HAP-1 (cell line): Measurements from ENCODE around the gene CDC42EP1.
"Not testable (repeated sequence)": the region's sequence is repeated elsewhere in the genome, so short reads cannot be mapped to it uniquely, and the experiment has no call there.

Source experiments
- DNase-seq, 2 experiments: peaks; one replicate each; pipeline ENCODE4 v3.0.0-alpha.2; 2016 to 2020; ENCODE audit warnings: low spot score in 2 of 2
- H3K27me3 ChIP-seq: fragments of 250-450 bp; sonication (Bioruptor Pico); 2 replicates; pipeline ENCODE4 v1.5.1; 2020; ENCODE audit warnings: low read depth, mild to moderate bottlenecking, moderate library complexity
- H3K36me3 ChIP-seq: fragments of 250-450 bp; sonication (Bioruptor Pico); replicated peaks from 2 replicates; pipeline ENCODE4 v1.5.1; 2020; ENCODE audit warnings: mild to moderate bottlenecking
- H3K4me1 ChIP-seq: fragments of 250-450 bp; sonication (Bioruptor Pico); 2 replicates; pipeline ENCODE4 v1.5.1; 2020; ENCODE audit warnings: mild to moderate bottlenecking
- H3K4me3 ChIP-seq: fragments of 250-450 bp; sonication (Bioruptor Pico); 2 replicates; pipeline ENCODE4 v1.5.1; 2020; ENCODE audit warnings: mild to moderate bottlenecking, moderate library complexity
- H3K9me3 ChIP-seq: fragments of 250-450 bp; sonication (Bioruptor Pico); 2 replicates; pipeline ENCODE4 v1.5.1; 2020; ENCODE audit warnings: mild to moderate bottlenecking, moderate library complexity
- in situ Hi-C: fragments of 300-500 bp; cut with MboI; formaldehyde crosslinking; loops from 3 replicates; pipeline ENCODE4 v1.14.3; 2020; ENCODE audit warnings: low sequenced_read_pairs, inconsistent platforms, mixed read lengths

Gene CDC42EP1

DNA sequence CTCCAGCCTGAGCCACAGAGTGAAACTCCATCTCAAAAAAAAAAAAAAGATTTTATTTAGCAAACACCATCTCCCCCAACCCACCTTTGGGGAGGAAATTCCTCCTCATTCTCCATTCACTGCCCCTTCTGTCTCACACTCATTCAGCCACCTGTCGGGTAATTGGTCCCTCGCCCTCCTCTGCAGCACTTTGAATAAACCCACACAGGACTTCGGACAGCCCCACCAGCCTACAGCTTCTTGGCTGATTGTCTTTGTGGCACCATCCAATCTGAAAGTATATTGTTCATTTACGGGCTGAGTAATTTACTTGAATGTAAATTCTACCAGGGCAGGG lies 40.9 kb downstream of the CDC42EP1 start:
- Histone ChIP-seq H3K4me1 (no peaks in the 10 kb centered on the region; the same call in 1 of the 2 replicates), H3K36me3 (no peaks in the 10 kb centered on the region), H3K27me3 (peaks cover 13% of the 10 kb centered on the region), H3K9me3 (no peaks in the 10 kb centered on the region), H3K4me3 (no peak overlapping the region)
- no peak for DNase-seq
- in situ Hi-C loops: no loop called here

DNA sequence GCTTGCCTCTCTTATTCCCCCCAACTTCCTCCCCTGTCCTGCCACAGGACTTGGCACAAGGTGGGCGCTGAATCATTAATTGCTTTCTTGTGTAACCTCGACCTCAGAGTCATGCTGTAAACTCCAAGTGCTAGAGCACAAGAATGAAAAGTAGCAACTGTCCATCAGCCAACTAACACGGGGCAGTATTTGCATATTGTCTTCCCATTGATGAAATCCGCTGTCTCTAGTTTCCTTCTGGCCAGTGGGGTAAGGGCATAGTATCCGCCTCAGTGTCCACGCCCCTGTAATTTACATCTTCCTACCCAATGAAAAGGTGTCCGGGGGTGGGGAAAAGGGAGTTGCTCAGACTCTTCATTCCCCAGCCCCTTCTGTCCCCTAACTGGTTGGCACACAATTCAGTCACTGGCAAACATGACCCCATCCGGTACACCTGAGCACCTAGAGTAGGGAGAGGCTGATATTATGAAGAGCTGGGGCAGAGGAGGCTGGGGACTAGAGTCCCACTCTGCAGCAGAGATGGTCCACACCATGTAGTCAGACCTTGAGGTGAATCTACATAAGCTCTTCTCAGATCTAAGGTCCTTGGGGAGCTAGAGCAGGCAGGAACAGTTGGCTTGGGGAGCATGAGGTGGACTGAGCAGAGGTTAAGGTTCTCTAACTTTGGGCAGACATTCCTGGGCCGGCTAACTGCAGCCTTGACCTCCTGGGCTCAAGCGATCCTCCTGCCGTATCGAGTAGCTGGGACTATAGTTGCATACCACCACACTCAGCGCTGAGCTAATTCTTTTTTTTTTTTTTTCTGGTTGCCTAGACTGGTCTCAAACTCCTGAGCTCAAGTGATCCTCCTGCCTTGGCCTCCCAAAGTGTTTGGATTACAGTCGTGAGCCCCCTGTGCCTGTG lies 41.5 kb downstream of the CDC42EP1 start:
- Histone ChIP-seq H3K27me3 (peaks cover 14% of the 10 kb centered on the region), H3K9me3 (no peaks in the 10 kb centered on the region), H3K4me1 (peaks cover under 1% of the 10 kb centered on the region; the same call in 1 of the 2 replicates), H3K36me3 (no peaks in the 10 kb centered on the region), H3K4me3 (no peak overlapping the region)
- in situ Hi-C loops: no loop called here
- peak; percentile 56 to 61 for DNase-seq

GRCh38 chr22:37602546-37603277 lies 42.4 kb downstream of the CDC42EP1 start:
- H3K36me3 ChIP-seq, in situ Hi-C loops, DNase-seq, H3K4me1 ChIP-seq, H3K9me3 ChIP-seq, H3K4me3 ChIP-seq: not testable (repeated sequence)
- H3K27me3 ChIP-seq: peaks cover 14% of the 10 kb centered on the region

DNA sequence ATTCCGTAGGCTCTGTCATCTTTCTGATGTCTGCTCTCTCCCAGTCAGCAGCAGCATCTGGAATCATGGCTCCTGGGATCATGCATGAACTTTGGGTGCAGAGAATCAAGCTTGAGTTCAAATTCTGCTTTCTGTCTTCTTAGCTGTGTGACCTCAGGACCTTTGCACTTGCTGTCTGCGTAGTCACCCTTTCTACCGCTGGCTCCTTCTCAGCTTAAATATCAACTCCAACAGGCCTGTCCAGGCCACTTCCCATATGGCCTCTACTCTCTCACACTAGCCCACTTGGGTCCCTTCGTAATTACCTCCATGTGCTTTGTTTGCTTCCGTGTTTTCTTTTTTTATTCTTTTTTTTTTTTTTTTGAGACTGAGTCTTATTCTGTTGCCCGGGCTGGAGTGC lies 43.8 kb downstream of the CDC42EP1 start:
- no peak for DNase-seq
- in situ Hi-C loops: no loop called here
- Histone ChIP-seq H3K36me3 (no peaks in the 10 kb centered on the region), H3K4me3 (no peak overlapping the region), H3K4me1 (peaks cover 5% of the 10 kb centered on the region), H3K27me3 (peaks cover 14% of the 10 kb centered on the region), H3K9me3 (no peaks in the 10 kb centered on the region)

DNA sequence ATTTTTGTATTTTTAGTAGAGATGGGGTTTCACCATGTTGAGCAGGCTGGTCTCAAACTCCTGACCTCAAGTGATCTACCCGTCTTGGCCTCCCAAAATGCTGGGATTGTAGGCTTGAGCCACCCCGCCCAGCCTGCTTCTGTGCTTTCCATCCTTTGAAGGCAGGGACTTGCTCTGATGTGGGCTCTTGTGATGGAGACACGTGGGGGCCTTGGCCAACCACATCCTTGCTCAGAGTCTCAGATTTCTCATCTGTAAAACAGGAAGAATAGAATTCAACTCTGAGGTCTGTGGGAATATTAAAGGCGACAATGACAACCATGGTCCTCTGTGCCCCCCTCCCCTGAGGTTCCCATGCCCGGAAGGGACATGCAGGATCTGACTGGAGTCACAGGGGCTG lies 44.6 kb downstream of the CDC42EP1 start:
- H3K4me1 ChIP-seq: peaks cover 5% of the 10 kb centered on the region
- H3K9me3 ChIP-seq: no peaks in the 10 kb centered on the region
- no peak overlapping the region for H3K4me3 ChIP-seq
- no peak for DNase-seq
- in situ Hi-C loops: no loop called here
- H3K27me3 ChIP-seq: peaks cover 14% of the 10 kb centered on the region
- H3K36me3 ChIP-seq: no peaks in the 10 kb centered on the region

GRCh38 chr22:37607010-37607934 lies 47.0 kb downstream of the CDC42EP1 start:
- in situ Hi-C loops: no loop called here
- peak; percentile 63 to 91 for DNase-seq
- peaks cover 5% of the 10 kb centered on the region for H3K36me3 ChIP-seq
- peak overlapping the region; percentile 9; the same call in 1 of the 2 replicates for H3K4me3 ChIP-seq
- peaks cover 9% of the 10 kb centered on the region for H3K4me1 ChIP-seq
- H3K27me3 ChIP-seq: peaks cover 14% of the 10 kb centered on the region; the same call in 1 of the 2 replicates
- no peaks in the 10 kb centered on the region for H3K9me3 ChIP-seq

DNA sequence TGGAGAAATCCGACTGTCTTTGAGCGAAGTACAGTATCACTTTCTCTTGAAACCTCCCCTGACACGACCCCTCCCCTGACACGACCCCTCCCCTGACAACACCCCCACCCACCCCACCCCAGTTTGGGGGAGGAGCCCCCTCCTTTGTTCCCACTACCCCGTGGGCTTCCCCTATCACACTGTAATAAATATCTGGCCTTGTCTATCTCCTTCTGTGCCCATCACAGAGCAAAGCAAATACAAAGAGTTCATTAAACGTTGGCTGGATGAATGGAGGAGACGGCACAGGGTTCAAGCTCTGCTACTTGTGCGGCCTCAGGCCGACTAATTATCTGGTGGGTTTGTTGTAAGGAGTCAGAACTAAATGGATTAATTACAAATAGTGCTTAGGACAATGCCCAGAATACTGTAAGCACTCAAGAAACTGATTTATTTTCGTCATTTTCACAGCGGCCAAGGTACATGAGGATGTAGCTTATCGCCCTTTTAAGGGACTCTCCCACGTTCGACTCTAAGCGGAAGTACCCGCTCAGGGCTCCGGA lies 47.7 kb downstream of the CDC42EP1 start:
- in situ Hi-C loops: no loop called here
- peaks cover 5% of the 10 kb centered on the region for H3K36me3 ChIP-seq
- peaks cover 14% of the 10 kb centered on the region; the same call in 1 of the 2 replicates for H3K27me3 ChIP-seq
- H3K9me3 ChIP-seq: no peaks in the 10 kb centered on the region
- H3K4me1 ChIP-seq: peaks cover 9% of the 10 kb centered on the region
- DNase-seq: no peak
- H3K4me3 ChIP-seq: peak overlapping the region; percentile 80

DNA sequence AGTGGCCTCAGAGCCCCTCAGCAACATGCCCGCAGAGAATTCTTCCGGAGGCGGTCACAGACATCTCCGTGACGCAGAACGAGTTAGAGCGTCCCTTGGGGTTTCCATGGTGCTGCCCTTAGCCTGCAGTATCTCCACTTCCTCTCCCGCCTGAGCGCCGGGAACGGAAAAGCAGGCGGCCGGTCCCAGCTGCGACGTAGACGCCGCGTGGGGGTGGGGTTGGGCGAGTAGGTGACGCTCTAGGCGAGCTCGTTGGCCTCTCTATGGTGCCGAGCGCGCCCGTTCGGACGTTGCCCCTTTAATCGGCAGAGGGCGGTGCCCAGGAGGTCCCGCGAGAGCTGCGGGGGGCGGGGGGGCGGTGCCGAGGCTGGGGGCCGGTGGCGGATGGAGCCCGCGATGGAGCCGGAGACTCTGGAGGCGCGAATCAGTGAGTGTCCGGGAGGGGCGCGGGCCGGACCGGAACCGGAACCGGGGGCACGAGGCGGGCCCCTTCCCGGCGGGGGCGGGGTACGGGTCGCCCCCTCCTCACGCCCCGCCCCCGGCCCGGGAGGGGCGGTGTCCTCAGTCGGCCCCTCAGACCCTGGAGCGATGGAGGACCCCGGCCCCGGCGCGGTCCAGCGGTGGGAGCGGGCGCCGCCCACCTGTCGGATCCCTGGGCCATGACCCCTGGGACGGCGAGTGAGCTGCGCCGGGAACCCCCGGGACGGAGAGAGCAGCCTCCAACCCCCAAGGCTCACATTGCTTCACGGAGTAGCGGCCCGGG lies 48.4 kb downstream of the CDC42EP1 start, which contains the start of gene GGA1:
Gene GGA1 (plus strand): TSS at position 358 of the 763 bp plus-strand sequence. CDS start 27 bp downstream, at position 385.
- H3K4me1 ChIP-seq: peaks cover 9% of the 10 kb centered on the region
- no peaks in the 10 kb centered on the region for H3K9me3 ChIP-seq
- in situ Hi-C loops: no loop called here
- H3K27me3 ChIP-seq: peaks cover 14% of the 10 kb centered on the region; the same call in 1 of the 2 replicates
- peak; percentile 94 to 95 for DNase-seq
- peaks cover 5% of the 10 kb centered on the region for H3K36me3 ChIP-seq
- H3K4me3 ChIP-seq: peak within 1 kb of the TSS; percentile 80

- peak in 1 of 2 experiments; percentile 29 for DNase-seq
- Histone ChIP-seq H3K4me3 (peak overlapping the region; percentile 80), H3K9me3 (no peaks in the 10 kb centered on the region), H3K4me1 (peaks cover 9% of the 10 kb centered on the region), H3K36me3 (peaks cover 11% of the 10 kb centered on the region), H3K27me3 (peaks cover 14% of the 10 kb centered on the region; the same call in 1 of the 2 replicates)
- in situ Hi-C loops: no loop called here
These were observed 49.2 kb downstream of the CDC42EP1 start for GRCh38 chr22:37609240-37610152.

- DNase-seq, H3K9me3 ChIP-seq, in situ Hi-C loops, H3K27me3 ChIP-seq, H3K4me1 ChIP-seq: not testable (repeated sequence)
- H3K36me3 ChIP-seq: peaks cover 18% of the 10 kb centered on the region
- peak overlapping the region; percentile 80 for H3K4me3 ChIP-seq
These were observed 49.8 kb downstream of the CDC42EP1 start for GRCh38 chr22:37610153-37610475.

- peaks cover 6% of the 10 kb centered on the region; the same call in 1 of the 2 replicates for H3K27me3 ChIP-seq
- in situ Hi-C loops: no loop called here
- peaks cover 18% of the 10 kb centered on the region for H3K36me3 ChIP-seq
- H3K4me1 ChIP-seq: peaks cover 9% of the 10 kb centered on the region
- no peak overlapping the region for H3K4me3 ChIP-seq
- H3K9me3 ChIP-seq: no peaks in the 10 kb centered on the region
- no peak for DNase-seq
These were observed 50.3 kb downstream of the CDC42EP1 start for GRCh38 chr22:37610480-37611129.
